H1 (cell line): ENCODE data around the gene SERPINB13. TPM values are rescaled to one million over a fixed set of nuclear protein-coding genes. Genes with fewer than 3 reads are reported as not detected.

Experiments
- CTCF ChIA-PET: fragments of 300-600 bp; sonication (Branson Sonifier 250); formaldehyde crosslinking; loops from one replicate; lab custom pipeline; 2021; ENCODE audit not compliant: partially characterized antibody; lab: Charles Lee
- POLR2A ChIA-PET: fragments of 300-600 bp; sonication (Branson Sonifier 250); formaldehyde crosslinking; loops from one replicate; lab custom pipeline; 2021; ENCODE audit warnings: inconsistent platforms; ENCODE audit not compliant: partially characterized antibody; lab: Charles Lee
- DNase-seq, 2 experiments: peaks; one replicate each; pipeline versions ENCODE4 v3.0.0 to v3.0.0-alpha.2; 2010 to 2022; ENCODE audit warnings: low spot score in 2 of 2, low read depth in 1 of 2, mixed read lengths in 1 of 2
- FAIRE-seq: peaks from 2 replicates; lab custom pipeline; 2011; peaks lifted over from hg19 to GRCh38; lab: Jason Lieb, UNC
- H2AFZ ChIP-seq: 2 replicates; pipeline ENCODE4 v1.8.1; 2012; ENCODE audit warnings: low read length, inconsistent platforms
- H2AK5ac ChIP-seq: 2 replicates; pipeline ENCODE4 v1.6.1; 2013; ENCODE audit warnings: low read depth, low read length
- H2BK120ac ChIP-seq: replicated peaks from 2 replicates; pipeline ENCODE3; 2013; ENCODE audit warnings: low read depth, low read length, inconsistent platforms
- H2BK12ac ChIP-seq: 2 replicates; pipeline ENCODE4 v1.6.1; 2013; ENCODE audit warnings: low read depth, low read length
- H2BK15ac ChIP-seq: 2 replicates; pipeline ENCODE4 v1.6.1; 2013; ENCODE audit warnings: low read length
- H2BK20ac ChIP-seq: 2 replicates; pipeline ENCODE4 v1.6.1; 2013; ENCODE audit warnings: low read length
- H2BK5ac ChIP-seq: 2 replicates; pipeline ENCODE4 v1.6.1; 2013; ENCODE audit warnings: low read depth, low read length
- H3K14ac ChIP-seq: 2 replicates; pipeline ENCODE4 v1.6.1; 2013; ENCODE audit warnings: inconsistent platforms; ENCODE audit not compliant: insufficient read length
- H3K18ac ChIP-seq: 2 replicates; pipeline ENCODE4 v1.6.1; 2013; ENCODE audit warnings: low read length; ENCODE audit errors: extremely low read depth
- H3K23ac ChIP-seq: 2 replicates; pipeline ENCODE4 v1.6.1; 2013; ENCODE audit warnings: inconsistent platforms; ENCODE audit not compliant: insufficient read length
- H3K23me2 ChIP-seq: 2 replicates; pipeline ENCODE4 v1.6.1; 2013; ENCODE audit warnings: low read depth, low read length
- H3K27ac ChIP-seq: 2 replicates; pipeline ENCODE4 v1.6.1; 2011; ENCODE audit warnings: low read depth, low read length, inconsistent platforms
- H3K27me3 ChIP-seq, 4 experiments: replicated peaks in 1 of 4; 1 replicate in 1 of 4; 2 replicates in 3 of 4; pipeline versions ENCODE4 v1.6.1 to v1.8.1; 2011 to 2013; ENCODE audit warnings: low read length in 3 of 4, mild to moderate bottlenecking in 3 of 4, inconsistent platforms in 2 of 4, mixed read lengths in 2 of 4, moderate library complexity in 1 of 4; ENCODE audit not compliant: control insufficient read depth in 3 of 4, insufficient read depth in 3 of 4; ENCODE audit errors: extremely low read depth in 1 of 4
- H3K36me3 ChIP-seq, 4 experiments: 2 replicates each; pipeline versions ENCODE4 v1.6.1 to v1.8.1; 2011 to 2013; ENCODE audit warnings: mild to moderate bottlenecking in 4 of 4, low read length in 3 of 4, moderate library complexity in 2 of 4, control low read depth in 1 of 4, inconsistent platforms in 1 of 4; ENCODE audit not compliant: insufficient read depth in 4 of 4, control insufficient read depth in 2 of 4
- H3K4ac ChIP-seq: replicated peaks from 2 replicates; pipeline ENCODE3; 2013; ENCODE audit warnings: low read length, low read depth, mixed read lengths, inconsistent platforms; ENCODE audit not compliant: insufficient read length
- H3K4me1 ChIP-seq, 4 experiments: replicated peaks in 1 of 4; 1 replicate in 1 of 4; 2 replicates in 3 of 4; pipeline versions ENCODE4 v1.6.1 to v1.8.1; 2011 to 2013; ENCODE audit warnings: low read length in 3 of 4, inconsistent platforms in 2 of 4, mixed read lengths in 1 of 4; ENCODE audit not compliant: insufficient read depth in 4 of 4, control insufficient read depth in 3 of 4
- H3K4me2 ChIP-seq, 2 experiments: 2 replicates each; pipeline versions ENCODE4 v1.6.1 to v1.8.1; 2011 to 2013; ENCODE audit warnings: low read depth in 2 of 2, low read length in 2 of 2, control low read depth in 1 of 2, inconsistent platforms in 1 of 2, mild to moderate bottlenecking in 1 of 2; ENCODE audit not compliant: insufficient read depth in 1 of 2
- H3K4me3 ChIP-seq, 4 experiments: fragments of 200-600, 300-600 bp in 1 of 4; sonication (generic), shearing (Covaris generic), sonication (Bioruptor Twin) in 1 of 4; 2 replicates each; pipeline versions ENCODE4 v1.5.1 to v1.8.1; 2011 to 2016; ENCODE audit warnings: low read length in 4 of 4, low read depth in 3 of 4, control low read depth in 2 of 4, inconsistent platforms in 2 of 4, mild to moderate bottlenecking in 2 of 4, mixed read lengths in 1 of 4, moderate library complexity in 1 of 4; ENCODE audit not compliant: insufficient read depth in 2 of 4; ENCODE audit errors: extremely low read depth in 1 of 4
- H3K56ac ChIP-seq: replicated peaks from 2 replicates; pipeline ENCODE3; 2013; ENCODE audit warnings: low read depth, mild to moderate bottlenecking, mixed read lengths, low read length, inconsistent platforms; ENCODE audit not compliant: insufficient read length
- H3K79me1 ChIP-seq: 2 replicates; pipeline ENCODE4 v1.6.1; 2013; ENCODE audit warnings: low read depth, low read length, control low read depth
- H3K79me2 ChIP-seq, 2 experiments: 2 replicates each; pipeline versions ENCODE4 v1.6.1 to v1.8.1; 2012 to 2013; ENCODE audit warnings: low read length in 2 of 2, mild to moderate bottlenecking in 2 of 2, inconsistent platforms in 1 of 2; ENCODE audit not compliant: insufficient read depth in 2 of 2, control insufficient read depth in 1 of 2
- H3K9ac ChIP-seq, 4 experiments: replicated peaks in 1 of 4; 1 replicate in 1 of 4; 2 replicates in 3 of 4; pipeline versions ENCODE4 v1.6.1 to v1.8.1; 2011 to 2013; ENCODE audit warnings: low read depth in 3 of 4, low read length in 3 of 4, control low read depth in 2 of 4, mild to moderate bottlenecking in 2 of 4, moderate library complexity in 2 of 4, inconsistent platforms in 1 of 4; ENCODE audit errors: extremely low read depth in 1 of 4
- H3K9me3 ChIP-seq, 2 experiments: 2 replicates each; pipeline versions ENCODE4 v1.6.1 to v1.8.1; 2012 to 2013; ENCODE audit warnings: mild to moderate bottlenecking in 2 of 2, moderate library complexity in 2 of 2, control low read depth in 1 of 2, inconsistent platforms in 1 of 2, low read depth in 1 of 2, low read length in 1 of 2, mixed read lengths in 1 of 2; ENCODE audit not compliant: insufficient read depth in 2 of 2
- H4K20me1 ChIP-seq, 2 experiments: replicated peaks in 1 of 2; 2 replicates each; pipeline versions ENCODE3 to v1.8.1; 2011 to 2013; ENCODE audit warnings: inconsistent platforms in 2 of 2, low read length in 2 of 2, mild to moderate bottlenecking in 1 of 2; ENCODE audit not compliant: insufficient read depth in 2 of 2, control insufficient read depth in 1 of 2
- H4K5ac ChIP-seq: 2 replicates; pipeline ENCODE4 v1.6.1; 2013; ENCODE audit warnings: low read length, low read depth, mixed read lengths, inconsistent platforms; ENCODE audit not compliant: insufficient read length
- H4K8ac ChIP-seq: 2 replicates; pipeline ENCODE4 v1.8.0; 2013; ENCODE audit warnings: mild to moderate bottlenecking, moderate library complexity, low read length, inconsistent platforms; ENCODE audit not compliant: insufficient read depth; ENCODE audit errors: extremely low read depth
- H4K91ac ChIP-seq: replicated peaks from 2 replicates; pipeline ENCODE3; 2013; ENCODE audit warnings: low read length, mixed read lengths, inconsistent platforms; ENCODE audit not compliant: insufficient read length
- CTBP2 ChIP-seq: IDR thresholded peaks from 2 replicates; pipeline ENCODE4 v1.7.0; 2011; ENCODE audit warnings: borderline replicate concordance, mild to moderate bottlenecking, moderate library complexity, mixed read lengths, low read length; ENCODE audit not compliant: insufficient read depth, insufficient read length
- TCF12 ChIP-seq: IDR thresholded peaks from 2 replicates; pipeline ENCODE4 v1.6.1; 2011; ENCODE audit warnings: low read depth, mild to moderate bottlenecking, low read length
- YY1 ChIP-seq: IDR thresholded peaks from 2 replicates; pipeline ENCODE4 v1.6.1; 2011; ENCODE audit warnings: low read depth, mild to moderate bottlenecking, low read length
- WGBS, 2 experiments: shearing (Covaris generic) in 1 of 2; methylation state at CpG; one replicate each; pipeline versions ENCODE4 v1.1.6 to v1.1.7; 2013 to 2015; ENCODE audit warnings: low lambda C conversion rate in 2 of 2, mixed read lengths in 2 of 2, inconsistent platforms in 1 of 2, low coverage in 1 of 2, missing lambda C conversion rate in 1 of 2; ENCODE audit not compliant: insufficient replicate concordance in 2 of 2, insufficient coverage in 1 of 2, insufficient read length in 1 of 2; ENCODE audit errors: extremely low coverage in 1 of 2, missing lambda C conversion rate in 1 of 2; 5-methylcytosine and 5-hydroxymethylcytosine counted together
- polyA plus RNA-seq, 7 experiments: library from polyadenylated mRNA; depleted of rRNA in 3 of 7; stranded (reverse) in 5 of 7; unstranded in 2 of 7; fragments of >200 nt in 5 of 7; fragments of 200-250 nt in 2 of 7; gene quantifications; 1 replicate in 5 of 7; 2 replicates in 1 of 7; 4 replicates in 1 of 7; pipeline versions ENCODE4 v1.2.1 to v1.2.3, GENCODE V29; 2011 to 2013; ENCODE audit warnings: missing spikeins in 2 of 7, mixed read lengths in 2 of 7
- total RNA-seq: library from RNA; stranded (reverse); fragmentation: NEBNext Ultra II Directional; extraction: Animal tissue kit (Norgen Biotek cat#: 25700); gene quantifications from 2 replicates; pipeline ENCODE4 v1.2.1, GENCODE V29; 2021
- TF ChIP-seq, protein P1 (sequence below): IDR thresholded peaks from 2 replicates; pipeline ENCODE4 v1.6.1; 2011; ENCODE audit warnings: low read length, improper control_type of control experiment
- TF ChIP-seq, protein P2 (sequence below): IDR thresholded peaks from 2 replicates; pipeline ENCODE4 v1.6.1; 2012; ENCODE audit warnings: low read length, inconsistent platforms

The SERPINB13 gene
- total and polyA plus RNA-seq, 2 of the 8 experiments (the other 6 are each of a cell fraction or from before 2014, with no cell fraction given) = not detected

DNA sequence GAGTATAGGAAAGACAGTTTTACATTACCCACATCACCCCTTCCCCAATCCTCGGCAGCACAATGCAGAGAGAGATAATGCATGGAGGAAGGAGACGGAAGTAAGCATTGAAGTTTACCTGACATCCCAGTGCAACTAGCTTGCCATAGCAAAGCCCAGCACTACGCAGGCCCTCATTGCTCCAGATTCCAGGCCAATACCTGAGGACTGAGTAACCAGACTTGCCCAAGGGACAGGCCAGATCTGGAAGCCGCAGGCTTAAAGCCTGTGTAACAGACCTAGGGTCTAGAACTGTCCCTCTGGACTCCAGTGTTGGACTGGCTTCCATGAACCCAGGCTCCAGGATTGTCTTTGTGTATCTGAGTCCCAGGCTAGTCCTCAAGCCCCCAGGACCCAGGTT, 39.3 kb downstream of the SERPINB13 start:
- Histone ChIP-seq H2BK120ac (no peak overlapping the region), H2BK20ac (no peak overlapping the region; the same call in 1 of the 2 replicates), H3K9ac (no peak overlapping the region), H3K79me2 (no peaks in the 10 kb centered on the region), H3K36me3 (no peaks in the 10 kb centered on the region), H3K4me1 (peaks cover 0 to 2% (median 0%) of the 10 kb centered on the region in 4 experiments; a peak in 1 of 7 replicates), H3K27ac (no peak overlapping the region), H3K4ac (no peak overlapping the region), H3K9me3 (peaks cover 28 to 29% of the 10 kb centered on the region in 2 experiments), H2AFZ (no peak overlapping the region), H4K20me1 (no peaks in the 10 kb centered on the region), H3K79me1 (no peaks in the 10 kb centered on the region), H2BK15ac (no peak overlapping the region), H3K14ac (no peak overlapping the region), H3K4me3 (no peak overlapping the region), H3K23me2 (no peaks in the 10 kb centered on the region), H3K18ac (no peak overlapping the region), H3K23ac (no peak overlapping the region), H2BK12ac (no peak overlapping the region), H3K27me3 (no peaks in the 10 kb centered on the region; a peak in 1 of 7 replicates), H4K91ac (no peak overlapping the region), H2BK5ac (no peak overlapping the region), H3K56ac (no peak overlapping the region), H2AK5ac (no peak overlapping the region), H4K8ac (no peak overlapping the region), H4K5ac (no peak overlapping the region), H3K4me2 (no peak overlapping the region)
- no peak for DNase-seq
- TF ChIP-seq, protein P1, sequence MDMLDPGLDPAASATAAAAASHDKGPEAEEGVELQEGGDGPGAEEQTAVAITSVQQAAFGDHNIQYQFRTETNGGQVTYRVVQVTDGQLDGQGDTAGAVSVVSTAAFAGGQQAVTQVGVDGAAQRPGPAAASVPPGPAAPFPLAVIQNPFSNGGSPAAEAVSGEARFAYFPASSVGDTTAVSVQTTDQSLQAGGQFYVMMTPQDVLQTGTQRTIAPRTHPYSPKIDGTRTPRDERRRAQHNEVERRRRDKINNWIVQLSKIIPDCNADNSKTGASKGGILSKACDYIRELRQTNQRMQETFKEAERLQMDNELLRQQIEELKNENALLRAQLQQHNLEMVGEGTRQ = no peak
- TF ChIP-seq CTBP2 = no peak
- TF ChIP-seq YY1 = no peak
- TF ChIP-seq, protein P2, sequence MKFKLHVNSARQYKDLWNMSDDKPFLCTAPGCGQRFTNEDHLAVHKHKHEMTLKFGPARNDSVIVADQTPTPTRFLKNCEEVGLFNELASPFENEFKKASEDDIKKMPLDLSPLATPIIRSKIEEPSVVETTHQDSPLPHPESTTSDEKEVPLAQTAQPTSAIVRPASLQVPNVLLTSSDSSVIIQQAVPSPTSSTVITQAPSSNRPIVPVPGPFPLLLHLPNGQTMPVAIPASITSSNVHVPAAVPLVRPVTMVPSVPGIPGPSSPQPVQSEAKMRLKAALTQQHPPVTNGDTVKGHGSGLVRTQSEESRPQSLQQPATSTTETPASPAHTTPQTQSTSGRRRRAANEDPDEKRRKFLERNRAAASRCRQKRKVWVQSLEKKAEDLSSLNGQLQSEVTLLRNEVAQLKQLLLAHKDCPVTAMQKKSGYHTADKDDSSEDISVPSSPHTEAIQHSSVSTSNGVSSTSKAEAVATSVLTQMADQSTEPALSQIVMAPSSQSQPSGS = no peak
- no peak for TF ChIP-seq TCF12
- ChIA-PET CTCF (no interaction called here), POLR2A (no interaction called here)
- WGBS, 2 experiments = 91% methylated on average over 4 of the region's 4 CpGs; no CpG with 5 or more reads in 1 of the 2 experiments
- no peak for FAIRE-seq
